Ovary (tissue), 3 donors: ENCODE measurements around the gene GMPS.
A peak's percentile ranks its signal among the peaks of the same experiment; 100 is the strongest.

Experiments
- CTCF ChIP-seq, 3 donors: fragments of 450-650 bp in 2 of 3; fragments of 200-600 bp in 1 of 3; IDR thresholded peaks; one replicate each; pipeline versions ENCODE4 v1.5.1 to v1.8.0; 2016 to 2022; ENCODE audit warnings: antibody characterized with exemption in 3 of 3, mild to moderate bottlenecking in 1 of 3
- EP300 ChIP-seq: sonication (generic); formaldehyde crosslinking; IDR thresholded peaks from one replicate; pipeline ENCODE4 v1.6.1; 2017; ENCODE audit warnings: antibody characterized with exemption
- POLR2A ChIP-seq: fragments of 450-650 bp; IDR thresholded peaks from one replicate; pipeline ENCODE4 v1.6.1; 2017; ENCODE audit warnings: antibody characterized with exemption, mild to moderate bottlenecking, moderate library complexity
- donor health status: DM: no; HTN: no; CAD: no.

- TF ChIP-seq CTCF (IDR thresholded peaks at IDR 0.05) (no peak), POLR2A (peak; percentile 82), EP300 (no peak)
These were observed 16.1 kb upstream of the GMPS start, which contains the start of gene SLC33A1 for GRCh38 chr3:155854141-155854940.
